ENCODE results near the gene HOOK2. TPM values are rescaled to one million over a fixed set of nuclear protein-coding genes. Genes with fewer than 3 reads are reported as not detected.
A peak's percentile ranks its signal among the peaks of the same experiment; 100 is the strongest.

The HOOK2 gene
- total and polyA plus RNA-seq, 9 of the 15 experiments (the other 6 are each of a cell fraction or from before 2014, with no cell fraction given) = 1.3 to 17.2 (median 9.9) TPM

DNA sequence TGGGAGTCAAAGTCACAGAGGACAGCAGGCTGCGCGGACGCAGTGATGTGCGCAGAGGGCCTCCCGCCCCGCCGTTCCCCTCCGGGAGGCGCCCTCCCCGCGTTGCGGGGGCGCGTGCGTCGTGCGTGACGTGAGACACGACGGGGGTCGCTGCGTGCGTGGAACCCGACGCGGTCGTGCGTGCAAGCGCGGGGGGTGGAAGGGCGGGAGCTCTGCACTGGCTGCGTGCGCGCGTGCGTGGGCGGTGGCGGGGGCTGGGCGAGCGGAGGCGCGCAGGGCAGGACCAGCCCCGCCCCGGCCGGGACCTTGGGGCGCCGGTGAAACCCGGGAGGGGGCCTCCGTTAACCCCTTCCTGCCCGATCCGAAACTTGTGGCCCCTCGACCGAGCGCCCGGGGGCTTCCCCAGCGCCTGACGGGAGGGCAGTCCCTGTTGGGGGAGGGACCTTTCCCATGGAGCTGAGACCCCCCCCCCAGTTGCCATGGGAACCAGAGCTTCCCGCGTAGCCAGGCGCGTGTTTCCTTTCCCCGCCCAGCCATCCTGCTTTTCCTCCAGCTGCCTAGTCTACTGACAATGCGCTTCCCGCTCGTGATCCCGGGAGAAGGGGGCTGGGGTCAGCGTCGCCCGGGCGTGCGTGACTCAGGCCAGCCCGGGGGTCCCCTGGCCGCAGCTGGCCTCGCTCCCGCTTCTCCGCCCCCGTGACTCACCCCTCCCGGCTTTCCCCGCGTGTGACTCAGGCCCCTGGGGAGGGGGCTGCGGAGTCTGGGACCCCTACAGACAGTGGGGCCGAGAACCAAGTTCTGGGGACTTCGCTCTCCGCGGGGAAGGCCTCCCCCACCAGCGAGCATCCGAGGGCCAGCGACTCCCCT is 7.3 kb upstream of the HOOK2 start (continued):
- TF ChIP-seq, protein P1, sequence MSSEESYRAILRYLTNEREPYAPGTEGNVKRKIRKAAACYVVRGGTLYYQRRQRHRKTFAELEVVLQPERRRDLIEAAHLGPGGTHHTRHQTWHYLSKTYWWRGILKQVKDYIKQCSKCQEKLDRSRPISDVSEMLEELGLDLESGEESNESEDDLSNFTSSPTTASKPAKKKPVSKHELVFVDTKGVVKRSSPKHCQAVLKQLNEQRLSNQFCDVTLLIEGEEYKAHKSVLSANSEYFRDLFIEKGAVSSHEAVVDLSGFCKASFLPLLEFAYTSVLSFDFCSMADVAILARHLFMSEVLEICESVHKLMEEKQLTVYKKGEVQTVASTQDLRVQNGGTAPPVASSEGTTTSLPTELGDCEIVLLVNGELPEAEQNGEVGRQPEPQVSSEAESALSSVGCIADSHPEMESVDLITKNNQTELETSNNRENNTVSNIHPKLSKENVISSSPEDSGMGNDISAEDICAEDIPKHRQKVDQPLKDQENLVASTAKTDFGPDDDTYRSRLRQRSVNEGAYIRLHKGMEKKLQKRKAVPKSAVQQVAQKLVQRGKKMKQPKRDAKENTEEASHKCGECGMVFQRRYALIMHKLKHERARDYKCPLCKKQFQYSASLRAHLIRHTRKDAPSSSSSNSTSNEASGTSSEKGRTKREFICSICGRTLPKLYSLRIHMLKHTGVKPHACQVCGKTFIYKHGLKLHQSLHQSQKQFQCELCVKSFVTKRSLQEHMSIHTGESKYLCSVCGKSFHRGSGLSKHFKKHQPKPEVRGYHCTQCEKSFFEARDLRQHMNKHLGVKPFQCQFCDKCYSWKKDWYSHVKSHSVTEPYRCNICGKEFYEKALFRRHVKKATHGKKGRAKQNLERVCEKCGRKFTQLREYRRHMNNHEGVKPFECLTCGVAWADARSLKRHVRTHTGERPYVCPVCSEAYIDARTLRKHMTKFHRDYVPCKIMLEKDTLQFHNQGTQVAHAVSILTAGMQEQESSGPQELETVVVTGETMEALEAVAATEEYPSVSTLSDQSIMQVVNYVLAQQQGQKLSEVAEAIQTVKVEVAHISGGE (CRISPR knock-in tag; IDR thresholded peaks at IDR 0.05) = peak in 1 of 3 experiments; percentile 26; a peak in 1 of 6 replicates
- 0 out of 2 replicates have a peak, but pooled peaks have one; percentile 50 for TF ChIP-seq LCOR (CRISPR knock-in tag; IDR thresholded peaks at IDR 0.05)
- TF ChIP-seq, protein P2, sequence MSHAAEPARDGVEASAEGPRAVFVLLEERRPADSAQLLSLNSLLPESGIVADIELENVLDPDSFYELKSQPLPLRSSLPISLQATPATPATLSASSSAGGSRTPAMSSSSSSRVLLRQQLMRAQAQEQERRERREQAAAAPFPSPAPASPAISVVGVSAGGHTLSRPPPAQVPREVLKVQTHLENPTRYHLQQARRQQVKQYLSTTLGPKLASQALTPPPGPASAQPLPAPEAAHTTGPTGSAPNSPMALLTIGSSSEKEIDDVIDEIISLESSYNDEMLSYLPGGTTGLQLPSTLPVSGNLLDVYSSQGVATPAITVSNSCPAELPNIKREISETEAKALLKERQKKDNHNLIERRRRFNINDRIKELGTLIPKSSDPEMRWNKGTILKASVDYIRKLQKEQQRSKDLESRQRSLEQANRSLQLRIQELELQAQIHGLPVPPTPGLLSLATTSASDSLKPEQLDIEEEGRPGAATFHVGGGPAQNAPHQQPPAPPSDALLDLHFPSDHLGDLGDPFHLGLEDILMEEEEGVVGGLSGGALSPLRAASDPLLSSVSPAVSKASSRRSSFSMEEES (CRISPR knock-in tag; IDR thresholded peaks at IDR 0.05) = no peak
- TF ChIP-seq DPF2 (IDR thresholded peaks at IDR 0.05) = peak; percentile 43; the same call in 1 of the 2 replicates
- no peak for TF ChIP-seq HMG20B (CRISPR knock-in tag; IDR thresholded peaks at IDR 0.05)
- TF ChIP-seq, protein P3, sequence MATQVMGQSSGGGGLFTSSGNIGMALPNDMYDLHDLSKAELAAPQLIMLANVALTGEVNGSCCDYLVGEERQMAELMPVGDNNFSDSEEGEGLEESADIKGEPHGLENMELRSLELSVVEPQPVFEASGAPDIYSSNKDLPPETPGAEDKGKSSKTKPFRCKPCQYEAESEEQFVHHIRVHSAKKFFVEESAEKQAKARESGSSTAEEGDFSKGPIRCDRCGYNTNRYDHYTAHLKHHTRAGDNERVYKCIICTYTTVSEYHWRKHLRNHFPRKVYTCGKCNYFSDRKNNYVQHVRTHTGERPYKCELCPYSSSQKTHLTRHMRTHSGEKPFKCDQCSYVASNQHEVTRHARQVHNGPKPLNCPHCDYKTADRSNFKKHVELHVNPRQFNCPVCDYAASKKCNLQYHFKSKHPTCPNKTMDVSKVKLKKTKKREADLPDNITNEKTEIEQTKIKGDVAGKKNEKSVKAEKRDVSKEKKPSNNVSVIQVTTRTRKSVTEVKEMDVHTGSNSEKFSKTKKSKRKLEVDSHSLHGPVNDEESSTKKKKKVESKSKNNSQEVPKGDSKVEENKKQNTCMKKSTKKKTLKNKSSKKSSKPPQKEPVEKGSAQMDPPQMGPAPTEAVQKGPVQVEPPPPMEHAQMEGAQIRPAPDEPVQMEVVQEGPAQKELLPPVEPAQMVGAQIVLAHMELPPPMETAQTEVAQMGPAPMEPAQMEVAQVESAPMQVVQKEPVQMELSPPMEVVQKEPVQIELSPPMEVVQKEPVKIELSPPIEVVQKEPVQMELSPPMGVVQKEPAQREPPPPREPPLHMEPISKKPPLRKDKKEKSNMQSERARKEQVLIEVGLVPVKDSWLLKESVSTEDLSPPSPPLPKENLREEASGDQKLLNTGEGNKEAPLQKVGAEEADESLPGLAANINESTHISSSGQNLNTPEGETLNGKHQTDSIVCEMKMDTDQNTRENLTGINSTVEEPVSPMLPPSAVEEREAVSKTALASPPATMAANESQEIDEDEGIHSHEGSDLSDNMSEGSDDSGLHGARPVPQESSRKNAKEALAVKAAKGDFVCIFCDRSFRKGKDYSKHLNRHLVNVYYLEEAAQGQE (IDR thresholded peaks at IDR 0.05; ENCODE audit: borderline replicate concordance) = peak; percentile 30; the same call in 1 of the 2 replicates
- TF ChIP-seq, protein P3 (CRISPR knock-in tag; IDR thresholded peaks at IDR 0.05; ENCODE audit: low read depth) = no peak; the same call in 1 of the 2 replicates
- 0 out of 2 replicates have a peak, but pooled peaks have one; percentile 53 for TF ChIP-seq ELF2 (CRISPR knock-in tag; IDR thresholded peaks at IDR 0.05)
- TF ChIP-seq, protein P4, sequence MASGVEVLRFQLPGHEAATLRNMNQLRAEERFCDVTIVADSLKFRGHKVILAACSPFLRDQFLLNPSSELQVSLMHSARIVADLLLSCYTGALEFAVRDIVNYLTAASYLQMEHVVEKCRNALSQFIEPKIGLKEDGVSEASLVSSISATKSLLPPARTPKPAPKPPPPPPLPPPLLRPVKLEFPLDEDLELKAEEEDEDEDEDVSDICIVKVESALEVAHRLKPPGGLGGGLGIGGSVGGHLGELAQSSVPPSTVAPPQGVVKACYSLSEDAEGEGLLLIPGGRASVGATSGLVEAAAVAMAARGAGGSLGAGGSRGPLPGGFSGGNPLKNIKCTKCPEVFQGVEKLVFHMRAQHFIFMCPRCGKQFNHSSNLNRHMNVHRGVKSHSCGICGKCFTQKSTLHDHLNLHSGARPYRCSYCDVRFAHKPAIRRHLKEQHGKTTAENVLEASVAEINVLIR (CRISPR knock-in tag; IDR thresholded peaks at IDR 0.05) = peak; percentile 72
- peak; percentile 77 for TF ChIP-seq PCBP1 (IDR thresholded peaks at IDR 0.05; ENCODE audit: low read depth, low read length, poor library complexity, severe bottlenecking)
- TF ChIP-seq, protein P5, sequence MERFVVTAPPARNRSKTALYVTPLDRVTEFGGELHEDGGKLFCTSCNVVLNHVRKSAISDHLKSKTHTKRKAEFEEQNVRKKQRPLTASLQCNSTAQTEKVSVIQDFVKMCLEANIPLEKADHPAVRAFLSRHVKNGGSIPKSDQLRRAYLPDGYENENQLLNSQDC (CRISPR knock-in tag; IDR thresholded peaks at IDR 0.05) = no peak
